NOMO-1 (cell line): ENCODE results near the gene SPATA20.

Experiments used
- DNase-seq, 2 experiments: peaks; one replicate each; lab custom pipeline; 2025; ENCODE audit not compliant: unreplicated experiment in 2 of 2; lab: John Stamatoyannopoulos, UW

SPATA20 gene

GRCh38 chr17:50573866-50574611 is 27.1 kb downstream of the SPATA20 start:
- no peak for DNase-seq

GRCh38 chr17:50575581-50576210 is 28.7 kb downstream of the SPATA20 start:
- DNase-seq = no peak

GRCh38 chr17:50576864-50577263 is 29.9 kb downstream of the SPATA20 start:
- no peak for DNase-seq

- no peak for DNase-seq
Observed at GRCh38 chr17:50577451-50577954, 30.5 kb downstream of the SPATA20 start.

DNA sequence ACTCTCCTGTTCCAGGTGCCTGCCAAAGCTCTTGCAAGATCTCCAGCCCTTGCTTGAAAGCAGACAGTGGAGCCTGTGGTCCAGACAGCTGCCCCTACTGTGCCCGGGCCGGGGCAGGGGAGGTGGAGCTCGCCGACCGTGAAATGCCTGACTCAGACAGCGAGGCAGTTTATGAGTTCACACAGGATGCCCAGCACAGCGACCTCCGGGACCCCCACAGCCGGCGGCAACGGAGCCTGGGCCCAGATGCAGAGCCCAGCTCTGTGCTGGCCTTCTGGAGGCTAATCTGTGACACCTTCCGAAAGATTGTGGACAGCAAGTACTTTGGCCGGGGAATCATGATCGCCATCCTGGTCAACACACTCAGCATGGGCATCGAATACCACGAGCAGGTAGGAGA is 31.2 kb downstream of the SPATA20 start:
- DNase-seq = no peak

DNA sequence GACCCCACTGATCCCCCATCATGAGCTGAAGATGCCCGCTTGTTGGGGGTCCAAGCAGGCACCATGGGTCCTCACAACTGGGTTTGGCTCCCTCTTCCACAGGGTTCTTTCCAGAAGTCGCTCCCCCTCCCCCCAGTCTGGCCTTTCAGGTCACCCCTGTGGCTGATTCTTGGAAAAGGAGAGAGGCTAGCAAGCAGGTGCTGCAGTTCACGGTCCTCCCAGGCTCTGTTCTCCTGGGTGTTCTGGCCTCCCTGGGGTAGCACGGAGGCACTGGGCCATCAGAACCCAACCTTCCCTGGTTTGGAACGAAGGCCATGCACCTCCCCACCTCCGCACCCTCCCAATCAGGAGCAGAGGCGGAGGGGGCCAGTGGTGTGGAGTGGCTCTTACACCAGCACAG is 32.4 kb downstream of the SPATA20 start:
- DNase-seq = no peak

DNA sequence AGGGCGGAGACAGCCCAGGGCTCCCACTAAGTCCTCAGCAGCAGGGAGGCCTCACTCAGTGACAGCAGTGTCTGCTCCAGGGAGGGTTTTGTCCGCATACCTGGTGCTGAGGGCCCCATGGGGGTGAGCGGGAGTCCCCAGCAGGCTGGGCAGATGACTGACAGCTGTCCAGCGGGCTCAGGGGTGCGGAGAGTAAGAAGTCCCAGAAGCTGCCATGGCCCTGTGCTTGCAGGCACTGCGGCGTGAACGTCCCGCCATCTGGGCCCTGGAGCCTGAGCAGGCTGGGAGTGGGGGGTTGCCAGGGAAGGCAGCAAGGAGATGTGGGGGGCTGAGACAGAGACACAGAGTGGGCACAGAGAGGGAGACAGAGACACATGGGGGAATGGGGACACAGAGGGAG is 33.7 kb downstream of the SPATA20 start:
- DNase-seq = no peak

GRCh38 chr17:50581316-50581715 is 34.3 kb downstream of the SPATA20 start:
- DNase-seq = no peak

DNA sequence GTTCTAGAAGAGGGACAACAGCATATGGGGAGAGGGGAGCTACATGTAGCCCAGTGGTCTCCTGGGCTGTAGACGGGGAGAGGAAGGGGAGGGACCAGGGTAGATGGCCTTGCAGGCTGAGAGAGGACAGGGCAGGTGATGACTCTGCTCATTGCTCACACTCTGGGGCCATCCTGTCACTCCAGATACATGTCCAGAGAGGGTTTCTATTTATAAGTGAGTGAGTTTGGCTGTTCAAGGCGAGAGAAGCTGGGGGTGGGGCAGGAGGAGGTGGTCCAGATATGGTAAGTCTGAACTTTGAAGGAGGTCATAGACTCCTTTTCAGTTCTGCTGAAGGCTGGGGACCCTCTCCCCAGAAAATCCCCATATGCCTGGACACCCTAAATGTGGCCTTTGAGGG is 35.8 kb downstream of the SPATA20 start:
- no peak for DNase-seq

- DNase-seq = no peak
Observed at GRCh38 chr17:50583641-50584040, 36.7 kb downstream of the SPATA20 start.

DNA sequence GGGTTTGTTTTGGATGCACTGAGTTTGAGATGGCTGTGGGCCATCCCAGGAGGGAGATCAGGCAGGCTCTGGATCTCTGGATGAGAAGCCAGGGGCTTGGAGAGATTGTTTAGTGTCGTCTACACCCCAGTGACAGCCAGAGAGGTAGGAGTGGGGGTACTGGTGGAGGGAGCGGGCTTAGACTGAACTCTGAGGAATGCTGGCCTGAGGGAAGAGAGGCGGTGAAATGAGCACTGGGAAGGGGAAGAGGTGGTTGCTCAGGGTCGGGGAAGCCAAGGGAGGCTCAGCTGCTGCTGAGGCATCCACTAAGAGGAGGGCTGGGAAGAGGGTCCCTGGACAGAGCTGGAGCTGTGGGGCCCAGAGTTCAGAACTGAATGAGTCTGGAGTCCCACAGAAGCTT is 37.1 kb downstream of the SPATA20 start:
- DNase-seq = no peak

DNA sequence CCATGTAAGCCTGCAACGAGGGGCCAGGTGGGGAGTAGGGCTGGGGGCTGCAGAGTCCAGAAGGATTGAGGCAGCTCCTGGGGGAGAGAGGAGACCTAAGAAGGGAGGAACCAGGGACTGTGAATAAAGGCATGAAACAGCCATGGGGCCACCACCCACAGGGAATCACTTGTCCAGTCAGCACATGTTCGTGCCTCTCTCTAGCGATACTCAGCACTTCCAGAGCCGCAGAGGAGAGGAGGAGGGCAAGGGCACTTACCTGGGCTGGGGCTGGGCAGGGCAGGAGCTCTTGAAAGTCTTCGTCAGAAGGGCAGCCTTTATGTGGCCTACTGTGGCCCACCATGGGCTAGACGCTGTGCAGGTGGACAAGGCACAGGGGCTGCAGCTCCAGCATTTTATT is 37.8 kb downstream of the SPATA20 start:
- no peak for DNase-seq

- DNase-seq = no peak
Observed at GRCh38 chr17:50585346-50585745, 38.4 kb downstream of the SPATA20 start.

- no peak for DNase-seq
Observed at GRCh38 chr17:50585891-50586290, 38.9 kb downstream of the SPATA20 start.

- DNase-seq = no peak
Observed at GRCh38 chr17:50586421-50587247, 39.7 kb downstream of the SPATA20 start.

DNA sequence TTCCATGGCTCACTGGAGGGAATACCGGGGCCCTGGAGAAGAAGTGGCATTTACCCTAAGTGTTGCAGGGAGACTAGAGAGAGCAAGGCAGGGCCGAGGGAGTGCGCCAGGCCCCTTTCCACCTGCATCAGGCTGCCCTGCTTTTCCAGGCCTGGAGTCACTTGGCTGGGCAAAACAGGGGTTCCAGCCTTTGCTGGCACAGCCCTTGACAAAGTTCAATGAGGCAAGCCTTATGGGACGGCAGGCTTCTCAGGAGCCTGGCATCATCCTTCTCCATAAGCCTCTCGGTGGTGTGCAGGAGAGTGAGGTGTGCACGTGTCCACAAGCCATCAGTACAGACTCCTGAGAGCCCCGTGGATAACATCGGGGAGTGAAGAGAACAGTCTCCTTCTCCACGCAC is 40.6 kb downstream of the SPATA20 start:
- DNase-seq = no peak

- DNase-seq = no peak
Observed at GRCh38 chr17:50588391-50589049, 41.5 kb downstream of the SPATA20 start.

GRCh38 chr17:50589095-50589705 is 42.2 kb downstream of the SPATA20 start:
- no peak for DNase-seq

GRCh38 chr17:50590946-50591737 is 44.2 kb downstream of the SPATA20 start:
- DNase-seq = no peak

DNA sequence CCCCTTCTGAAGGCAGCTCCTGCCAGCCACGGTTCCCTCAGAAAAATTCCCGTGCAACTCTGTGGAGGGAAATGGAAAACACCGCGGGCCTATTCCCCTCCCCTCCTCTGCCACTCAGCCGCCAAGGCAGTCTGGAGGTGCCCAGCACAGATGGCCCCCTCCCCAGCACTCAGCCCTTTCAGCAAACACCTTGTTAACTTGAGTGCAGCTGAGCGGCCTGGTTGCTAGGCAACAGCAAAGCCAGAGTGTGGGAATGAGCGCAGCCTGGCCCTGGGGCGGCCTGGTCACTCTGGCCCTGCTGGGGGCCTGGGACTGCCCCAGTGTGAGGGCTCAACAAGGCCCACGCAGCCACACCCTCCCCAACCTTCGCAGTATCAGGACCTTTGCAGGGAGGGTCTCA is 46.3 kb downstream of the SPATA20 start:
- DNase-seq = no peak
